KBM-7 (cell line): Measurements from ENCODE around the gene GBF1.

Source experiments
- DNase-seq: peaks from one replicate; pipeline ENCODE4 v3.0.0-alpha.2; 2015
- in situ Hi-C: fragments of 300-500 bp; cut with MboI; formaldehyde crosslinking; loops from 2 replicates; pipeline ENCODE4 v1.14.3; 2020; ENCODE audit warnings: low sequenced_read_pairs, low pct_unique_long_range_greater_than_20kb, mixed read lengths

GBF1 gene

GRCh38 chr10:102375250-102375649 is 129.9 kb downstream of the GBF1 start:
- in situ Hi-C loops, result no loop called here
- DNase-seq, result no peak

GRCh38 chr10:102375867-102376266 is 130.5 kb downstream of the GBF1 start:
- DNase-seq, result no peak
- in situ Hi-C loops, result no loop called here

GRCh38 chr10:102376901-102377300 is 131.6 kb downstream of the GBF1 start:
- in situ Hi-C loops, result no loop called here
- DNase-seq, result no peak

GRCh38 chr10:102379383-102379782 is 134.1 kb downstream of the GBF1 start:
- no peak for DNase-seq
- in situ Hi-C loops, result no loop called here

GRCh38 chr10:102381983-102382382 is 136.7 kb downstream of the GBF1 start:
- DNase-seq, result no peak
- in situ Hi-C loops, result no loop called here

GRCh38 chr10:102382871-102383270 is 137.5 kb downstream of the GBF1 start:
- in situ Hi-C loops, result no loop called here
- DNase-seq, result no peak

- in situ Hi-C loops, result no loop called here
Observed at GRCh38 chr10:102384053-102384452, 138.7 kb downstream of the GBF1 start.

GRCh38 chr10:102384606-102385429 is 139.5 kb downstream of the GBF1 start:
- peak; percentile 24 for DNase-seq
- in situ Hi-C loops, result no loop called here

More at GRCh38 chr10:102384053-102384452, 138.7 kb downstream of the GBF1 start:
- peak; percentile 11 for DNase-seq

GRCh38 chr10:102389894-102390293 is 144.6 kb downstream of the GBF1 start:
- in situ Hi-C loops, result no loop called here
- DNase-seq, result no peak

- no peak for DNase-seq
- in situ Hi-C loops, result no loop called here
Observed at GRCh38 chr10:102392306-102392705, 147.0 kb downstream of the GBF1 start.

GRCh38 chr10:102393411-102394078 is 148.2 kb downstream of the GBF1 start:
- in situ Hi-C loops, result no loop called here
- no peak for DNase-seq

GRCh38 chr10:102394079-102394800 is 148.9 kb downstream of the GBF1 start:
- peak; percentile 94 for DNase-seq
- in situ Hi-C loops, result no loop called here

- in situ Hi-C loops, result no loop called here
- DNase-seq, result peak; percentile 53
Observed at GRCh38 chr10:102394801-102395399, 149.6 kb downstream of the GBF1 start.

- in situ Hi-C loops, result no loop called here
- DNase-seq, result peak; percentile 81
Observed at GRCh38 chr10:102395400-102396316, 150.3 kb downstream of the GBF1 start, which contains the start of gene NFKB2. Gene NFKB2 (plus strand): TSS chr10:102395705. CDS start chr10:102395960, 255 bp downstream.

- in situ Hi-C loops, result no loop called here
- no peak for DNase-seq
Observed at GRCh38 chr10:102396317-102396650, 151.0 kb downstream of the GBF1 start.

- in situ Hi-C loops, result no loop called here
- no peak for DNase-seq
Observed at GRCh38 chr10:102396730-102397151, 151.4 kb downstream of the GBF1 start.

- in situ Hi-C loops, result no loop called here
- DNase-seq, result no peak
Observed at GRCh38 chr10:102397222-102398171, 152.2 kb downstream of the GBF1 start.
